Measurements from ENCODE around the gene CCDC85C. TPM values are rescaled to one million over a fixed set of nuclear protein-coding genes. Genes with fewer than 3 reads are reported as not detected.
A peak's percentile ranks its signal among the peaks of the same experiment; 100 is the strongest.

The CCDC85C gene
- total RNA-seq, 1 donor from 2014 or later: 49.1 TPM

GRCh38 chr14:99462210-99462609, 141.8 kb downstream of the CCDC85C start:
- no peaks in the 10 kb centered on the region for H3K27me3 Mint-ChIP-seq
- TF ChIP-seq CTCF (conservative IDR thresholded peaks at IDR 0.05): no peak
- no peaks in the 10 kb centered on the region for H3K9me3 Mint-ChIP-seq
- peak overlapping the region; percentile 13 for H3K4me3 Mint-ChIP-seq
- peaks cover 33% of the 10 kb centered on the region for H3K36me3 Mint-ChIP-seq
- peak overlapping the region; percentile 90 for H3K27ac Mint-ChIP-seq
- peaks cover 16% of the 10 kb centered on the region for H3K4me1 Mint-ChIP-seq (ENCODE audit: unreplicated experiment)
- no peak for DNase-seq (ENCODE audit: extremely low spot score, unreplicated experiment)

- Mint-ChIP-seq H3K9me3 (no peaks in the 10 kb centered on the region), H3K27me3 (no peaks in the 10 kb centered on the region), H3K27ac (peak overlapping the region; percentile 90), H3K36me3 (peaks cover 40% of the 10 kb centered on the region), H3K4me1 (ENCODE audit: unreplicated experiment) (peaks cover 12% of the 10 kb centered on the region), H3K4me3 (no peak overlapping the region)
- no peak for DNase-seq (ENCODE audit: extremely low spot score, unreplicated experiment)
- no peak for TF ChIP-seq CTCF (conservative IDR thresholded peaks at IDR 0.05)
These were observed 142.5 kb downstream of the CCDC85C start for GRCh38 chr14:99461411-99462085.

- no peak for DNase-seq (ENCODE audit: extremely low spot score, unreplicated experiment)
- H3K4me1 Mint-ChIP-seq (ENCODE audit: unreplicated experiment): peaks cover 12% of the 10 kb centered on the region
- H3K4me3 Mint-ChIP-seq: no peak overlapping the region
- no peaks in the 10 kb centered on the region for H3K9me3 Mint-ChIP-seq
- H3K36me3 Mint-ChIP-seq: peaks cover 41% of the 10 kb centered on the region
- no peaks in the 10 kb centered on the region for H3K27me3 Mint-ChIP-seq
- TF ChIP-seq CTCF (conservative IDR thresholded peaks at IDR 0.05): no peak
- H3K27ac Mint-ChIP-seq: peak overlapping the region; percentile 19
These were observed 143.2 kb downstream of the CCDC85C start for GRCh38 chr14:99460793-99461192.

GRCh38 chr14:99459481-99460100, 144.4 kb downstream of the CCDC85C start:
- no peak for TF ChIP-seq CTCF (conservative IDR thresholded peaks at IDR 0.05)
- H3K27ac Mint-ChIP-seq: no peak overlapping the region

GRCh38 chr14:99454246-99454645, 149.8 kb downstream of the CCDC85C start:
- no peaks in the 10 kb centered on the region for H3K9me3 Mint-ChIP-seq
- TF ChIP-seq CTCF (conservative IDR thresholded peaks at IDR 0.05): no peak
- no peaks in the 10 kb centered on the region for H3K27me3 Mint-ChIP-seq
- H3K27ac Mint-ChIP-seq: no peak overlapping the region
- no peak for DNase-seq (ENCODE audit: extremely low spot score, unreplicated experiment)
- no peaks in the 10 kb centered on the region for H3K4me1 Mint-ChIP-seq (ENCODE audit: unreplicated experiment)
- H3K36me3 Mint-ChIP-seq: peaks cover 34% of the 10 kb centered on the region
- no peak overlapping the region for H3K4me3 Mint-ChIP-seq

More at GRCh38 chr14:99459481-99460100, 144.4 kb downstream of the CCDC85C start:
- Mint-ChIP-seq H3K9me3 (no peaks in the 10 kb centered on the region), H3K4me3 (no peak overlapping the region), H3K36me3 (peaks cover 45% of the 10 kb centered on the region), H3K27me3 (no peaks in the 10 kb centered on the region), H3K4me1 (ENCODE audit: unreplicated experiment) (peaks cover 12% of the 10 kb centered on the region)
- DNase-seq (ENCODE audit: extremely low spot score, unreplicated experiment): no peak

All from type B pancreatic cell (in vitro differentiated cells).